Renal cortical epithelial cell (primary cell): ENCODE results near the gene SSX2IP. TPM values are rescaled to one million over a fixed set of nuclear protein-coding genes. Genes with fewer than 3 reads are reported as not detected.

ENCODE experiments used
- DNase-seq: peaks from one replicate; pipeline ENCODE4 v3.0.0-alpha.2; 2011; ENCODE audit warnings: low read depth
- total RNA-seq: library from RNA; depleted of rRNA; stranded (reverse); fragments of >200 nt; gene quantifications from 2 replicates; pipeline ENCODE4 v1.2.3, GENCODE V29; 2014

SSX2IP gene
- total RNA-seq, 1 donor from 2014 or later: 36.8 TPM

DNA sequence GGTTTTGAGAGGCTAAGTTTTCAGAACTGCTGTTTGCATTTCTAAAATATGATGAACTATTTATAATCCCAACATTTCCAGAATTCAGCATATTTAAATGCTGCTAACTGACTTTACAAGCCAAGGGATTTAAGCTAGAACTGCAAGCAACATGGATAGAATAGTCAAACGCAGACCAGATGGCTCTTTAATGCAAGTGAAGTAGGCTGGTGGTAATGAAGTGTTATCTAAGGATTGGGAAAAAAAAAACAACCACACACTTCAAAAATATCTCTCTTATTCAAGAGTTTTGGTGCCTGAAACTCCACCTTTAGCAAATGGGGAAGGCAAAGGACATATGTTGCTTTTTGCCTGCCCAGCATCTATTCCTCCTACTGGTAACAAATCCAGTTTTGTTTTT lies 20.9 kb upstream of the SSX2IP start:
- DNase-seq: no peak

DNA sequence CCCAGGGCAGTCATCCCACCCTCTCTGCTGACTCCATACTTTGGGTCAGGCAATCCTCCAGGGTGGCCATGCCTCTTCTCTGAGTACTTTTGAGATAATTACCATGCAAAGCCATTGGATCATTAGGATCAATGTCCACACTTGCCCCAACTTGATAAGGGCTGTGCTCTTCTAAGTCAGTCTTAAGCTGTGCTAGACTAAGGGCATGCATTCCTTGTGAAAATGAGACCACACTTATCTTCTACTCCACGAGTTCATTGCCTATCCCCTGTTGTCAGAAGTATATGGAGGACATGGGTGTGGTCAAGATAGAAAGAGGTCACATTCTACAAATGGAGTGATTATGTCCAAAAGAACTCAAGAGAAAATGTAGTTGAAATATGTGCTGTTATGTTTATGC lies 18.9 kb upstream of the SSX2IP start:
- no peak for DNase-seq

DNA sequence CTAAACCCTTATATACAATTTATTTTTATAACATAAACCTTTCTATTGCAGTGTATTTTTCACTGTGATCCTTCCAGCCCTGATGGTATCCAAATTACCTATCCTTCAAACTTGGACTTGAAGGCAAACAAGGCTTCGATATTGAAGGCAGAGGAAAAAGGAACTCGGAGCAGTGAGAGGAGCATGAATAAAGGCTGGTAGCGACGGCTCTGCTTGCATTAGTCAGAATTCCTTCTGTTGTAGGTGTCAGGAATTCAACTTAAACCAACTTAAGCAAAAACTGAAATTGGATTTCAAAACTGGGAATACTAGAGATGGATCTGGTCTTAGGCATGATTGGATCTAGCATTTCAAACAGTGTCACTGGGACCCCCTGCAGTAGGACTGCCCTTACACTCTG lies 17.8 kb upstream of the SSX2IP start:
- DNase-seq: no peak

DNA sequence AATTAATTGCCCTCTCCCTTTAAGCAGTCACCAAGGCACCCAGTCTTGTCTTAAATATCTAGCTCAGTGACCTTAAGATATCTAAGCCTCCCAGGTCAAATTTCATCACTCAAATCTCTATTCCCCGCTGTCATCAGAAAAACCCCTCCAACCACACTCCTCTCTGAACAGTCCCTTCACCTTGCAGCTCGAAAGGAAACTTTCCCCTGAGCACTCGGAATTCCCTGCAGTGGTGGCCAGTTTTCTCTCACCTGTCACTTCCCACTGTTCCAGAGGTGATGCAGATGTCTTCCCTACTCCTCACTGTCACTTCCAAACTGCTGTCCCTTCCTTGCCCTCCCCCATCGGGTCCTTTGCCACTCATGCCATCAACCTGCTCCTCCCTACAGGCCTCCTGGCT lies 15.3 kb upstream of the SSX2IP start:
- no peak for DNase-seq

DNA sequence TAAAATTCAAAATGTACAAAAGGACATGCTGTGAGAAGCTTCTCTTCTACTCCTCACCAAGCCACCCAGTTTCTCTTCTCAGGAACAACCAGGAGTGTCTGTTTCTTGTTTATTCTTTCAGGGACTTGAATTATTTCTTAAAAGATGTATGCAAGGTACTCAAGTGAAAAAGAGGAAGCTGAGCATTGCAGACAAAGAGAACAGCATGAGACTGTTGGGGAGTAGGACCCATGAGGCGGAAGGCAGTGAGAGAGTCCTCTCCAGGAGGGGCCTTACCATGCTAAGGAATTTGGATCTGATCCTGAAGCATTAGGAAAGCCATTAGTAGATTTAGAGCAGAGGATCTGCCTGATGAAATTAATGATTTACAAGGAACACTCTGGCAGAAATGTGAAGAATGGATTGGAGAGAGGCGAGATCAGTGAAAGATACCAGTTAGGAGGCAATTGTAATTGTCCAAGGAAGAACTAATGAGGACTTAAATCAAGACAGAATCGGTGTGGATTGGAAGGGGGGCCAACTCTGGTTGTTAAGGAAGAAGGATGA lies 14.7 kb upstream of the SSX2IP start:
- DNase-seq: peak; percentile 72

DNA sequence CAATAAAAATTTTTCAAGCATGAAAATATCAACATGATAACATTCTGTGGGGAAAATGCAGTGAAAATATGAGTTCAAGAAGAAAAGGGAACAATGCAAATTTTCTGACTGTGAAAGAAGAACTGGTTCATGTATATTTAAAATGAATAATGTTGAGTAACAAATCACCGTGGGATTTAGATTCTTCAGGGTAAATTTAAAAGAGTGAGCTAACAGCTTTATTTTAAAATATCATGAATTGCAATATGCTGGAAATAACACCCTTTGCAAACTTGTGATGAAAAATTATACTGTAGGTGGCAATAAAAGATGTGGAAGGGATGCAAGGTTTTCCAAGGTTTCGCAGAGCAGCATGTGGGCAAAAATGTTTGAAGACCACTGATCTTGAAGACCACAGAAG lies 13.2 kb upstream of the SSX2IP start:
- no peak for DNase-seq

DNA sequence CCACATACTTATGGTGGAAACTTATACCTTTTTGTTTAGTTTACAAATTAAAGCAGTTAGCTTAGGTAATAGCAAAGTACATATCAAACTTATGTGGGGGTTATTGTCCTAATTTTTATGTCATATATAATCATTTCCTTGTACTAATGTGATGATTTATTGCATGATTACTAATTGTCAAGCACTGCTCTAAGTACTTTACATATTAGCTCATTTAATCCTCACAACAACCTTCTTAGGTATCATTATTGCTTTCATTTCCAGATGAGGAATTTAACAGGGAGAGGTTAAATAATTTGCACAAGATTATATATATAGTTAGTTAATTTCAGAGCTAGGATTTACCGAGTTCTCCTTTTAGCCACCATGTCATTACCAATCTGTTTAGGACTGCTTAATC lies 11.9 kb upstream of the SSX2IP start:
- no peak for DNase-seq

DNA sequence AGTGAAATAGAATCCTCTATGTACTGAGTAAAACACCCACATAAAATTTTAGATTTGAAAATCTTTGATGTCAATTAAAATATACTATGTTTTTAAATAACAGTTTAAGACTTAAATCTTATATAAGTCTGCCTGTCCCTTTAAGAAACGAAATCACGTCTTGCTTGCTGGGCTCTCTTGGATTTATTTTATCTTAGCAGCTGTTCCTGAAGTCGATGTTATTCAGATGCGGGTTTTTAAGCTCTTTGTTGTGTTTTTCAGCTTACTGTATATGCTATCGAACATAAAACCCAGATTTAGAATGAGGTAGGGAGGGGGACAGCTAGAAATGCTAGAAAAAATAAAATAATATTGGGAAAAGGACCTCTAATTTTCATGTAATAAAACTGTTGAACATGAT lies 11.1 kb upstream of the SSX2IP start:
- DNase-seq: no peak

DNA sequence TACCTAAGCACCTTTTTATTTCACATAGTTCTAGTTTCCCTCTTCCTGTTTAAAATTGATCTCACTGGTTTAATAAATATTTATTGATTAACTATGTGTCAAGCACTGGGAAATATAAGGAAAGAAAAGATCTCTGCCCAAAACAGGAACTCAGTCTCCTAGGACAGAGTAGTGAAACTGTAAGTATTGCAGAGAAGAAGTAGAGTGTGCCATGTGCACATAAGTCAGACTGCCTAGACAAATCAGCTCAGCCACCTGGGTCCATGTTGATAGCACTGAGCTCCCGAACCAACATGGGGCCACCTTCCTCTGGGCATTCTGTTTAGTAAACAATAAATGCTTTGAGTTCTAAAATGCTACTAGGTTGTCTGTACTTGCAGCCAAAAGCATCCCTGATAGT lies 9.8 kb upstream of the SSX2IP start:
- no peak for DNase-seq

DNA sequence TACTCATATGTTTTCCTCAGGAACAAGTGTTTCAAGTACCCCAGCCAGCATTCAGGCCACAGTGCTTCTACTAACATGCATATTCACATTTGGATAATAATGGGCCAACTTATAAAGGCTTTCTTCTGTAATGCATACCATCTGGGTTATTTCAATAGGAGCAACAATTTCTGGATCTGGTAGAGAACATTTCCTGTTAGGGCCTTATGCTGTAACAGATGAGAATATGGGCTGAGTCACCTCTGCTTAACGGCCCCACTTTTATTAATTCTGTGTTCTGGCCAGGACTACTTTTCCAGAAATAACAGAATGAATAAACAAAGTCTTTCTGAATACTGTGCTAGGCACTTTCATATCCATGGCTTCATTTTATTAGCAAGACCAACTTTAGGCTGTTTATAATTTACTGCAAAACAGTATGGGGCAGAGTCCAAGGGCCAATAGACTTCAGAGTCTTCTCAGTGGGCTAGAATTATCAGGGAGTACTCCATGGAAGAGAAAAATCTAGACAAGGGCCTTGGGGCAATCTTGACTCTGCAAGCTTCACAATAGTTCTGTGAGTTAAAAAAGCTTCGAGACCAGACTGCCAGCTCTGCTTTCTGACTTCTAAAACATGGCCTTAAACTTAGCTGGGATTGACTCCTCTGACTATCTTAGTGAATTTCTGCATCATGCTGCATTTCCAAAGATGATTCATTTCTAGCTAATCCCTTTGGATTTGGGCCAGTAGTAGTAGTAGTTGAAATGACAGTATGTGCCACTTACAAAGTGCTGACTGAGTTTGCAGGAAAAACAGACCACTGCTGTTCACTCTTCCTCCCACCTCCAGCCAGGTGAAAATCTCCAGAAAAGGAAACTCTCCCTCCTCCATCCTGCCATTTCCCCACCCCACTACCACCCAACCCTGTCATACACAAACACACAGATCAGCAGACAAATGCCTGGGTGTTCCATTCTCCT lies 8.2 kb upstream of the SSX2IP start:
- DNase-seq: peak; percentile 88

DNA sequence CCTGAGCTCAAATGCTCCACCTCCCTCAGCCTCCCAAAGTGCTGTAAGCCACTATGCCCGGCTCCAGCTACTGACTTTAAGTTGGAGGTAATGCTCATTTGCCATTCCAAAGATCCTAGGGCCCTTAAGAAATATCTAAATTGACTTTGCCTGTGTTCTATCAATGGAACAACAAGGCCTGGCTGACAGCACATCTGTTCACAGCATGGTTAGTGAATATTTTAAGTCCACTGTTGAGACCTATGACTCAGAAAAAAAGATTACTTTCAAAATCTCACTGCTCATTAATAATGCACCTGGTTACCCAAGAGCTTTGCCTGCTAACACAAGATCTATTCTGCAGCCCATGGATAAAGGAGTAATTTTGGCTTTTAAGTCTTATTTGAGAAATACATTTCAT lies 3.5 kb upstream of the SSX2IP start:
- DNase-seq: no peak

DNA sequence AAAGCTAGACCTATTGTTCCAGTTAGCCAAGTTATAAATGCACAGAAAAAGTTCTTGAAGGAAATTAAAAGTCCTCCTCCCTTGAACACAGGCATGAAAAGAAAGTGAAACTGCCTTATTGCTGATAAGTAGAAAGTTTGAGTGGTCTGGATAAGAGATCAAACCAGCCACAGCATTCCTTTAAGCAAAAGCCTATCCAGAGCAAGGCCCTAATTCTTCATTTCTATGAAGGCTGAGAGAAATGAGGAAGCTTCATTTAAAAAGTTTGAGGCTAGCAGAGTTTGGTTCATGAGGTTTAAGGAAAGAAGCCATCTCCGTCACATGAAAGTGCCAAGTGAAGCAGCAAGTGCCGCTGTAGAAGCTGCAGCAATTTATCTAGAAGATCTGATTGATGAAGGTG lies 2.7 kb upstream of the SSX2IP start:
- DNase-seq: no peak

DNA sequence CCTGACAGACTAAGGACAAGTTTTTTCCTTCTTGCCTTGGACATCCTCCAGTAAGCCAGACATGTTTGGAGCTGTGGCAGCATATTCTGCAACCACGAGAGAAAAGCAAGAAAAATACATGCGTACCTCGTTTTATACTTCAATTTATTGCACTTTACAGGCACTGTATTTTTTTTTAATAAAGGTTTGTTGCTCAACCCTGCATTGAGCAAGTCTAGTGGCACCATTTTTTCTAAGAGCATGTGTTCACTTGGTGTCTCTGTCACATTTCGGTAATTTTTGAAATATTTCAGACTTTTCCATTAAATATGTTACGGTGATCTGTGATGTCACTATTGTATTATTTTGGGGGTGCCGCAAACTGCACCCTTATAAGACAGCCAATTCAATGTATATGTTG lies 2.1 kb upstream of the SSX2IP start:
- DNase-seq: no peak

DNA sequence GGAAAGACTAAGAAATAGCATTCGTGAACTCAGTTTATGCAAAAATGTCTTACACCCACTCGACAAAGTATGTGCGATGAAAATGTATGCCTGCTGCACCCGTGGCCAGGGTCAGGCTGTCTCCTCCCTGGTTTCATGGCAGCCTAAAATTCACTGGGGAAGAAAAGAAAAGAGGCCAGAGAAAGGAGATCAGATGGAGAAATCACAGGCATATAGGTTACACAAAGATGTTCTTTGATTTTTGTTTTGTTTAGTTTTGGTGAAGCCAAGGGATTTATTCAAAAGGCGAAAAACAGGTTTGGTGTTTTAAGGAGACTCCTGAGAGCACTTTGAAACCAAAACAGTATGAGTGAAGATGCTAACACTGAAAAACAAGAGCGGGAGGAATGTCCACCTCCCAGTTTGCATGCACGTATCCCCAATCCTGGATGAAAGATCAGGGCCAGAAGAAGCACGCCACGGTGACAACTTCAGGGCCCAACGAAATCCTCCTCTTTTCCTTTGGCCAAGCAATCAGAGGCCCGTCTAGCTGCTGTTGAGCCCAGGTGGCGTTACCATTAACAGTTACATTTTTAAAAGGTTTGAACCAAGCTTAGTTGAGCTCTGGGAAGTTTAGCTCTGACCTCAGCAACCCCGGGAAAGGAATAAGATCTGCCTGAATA lies 992 bp upstream of the SSX2IP start:
- no peak for DNase-seq

DNA sequence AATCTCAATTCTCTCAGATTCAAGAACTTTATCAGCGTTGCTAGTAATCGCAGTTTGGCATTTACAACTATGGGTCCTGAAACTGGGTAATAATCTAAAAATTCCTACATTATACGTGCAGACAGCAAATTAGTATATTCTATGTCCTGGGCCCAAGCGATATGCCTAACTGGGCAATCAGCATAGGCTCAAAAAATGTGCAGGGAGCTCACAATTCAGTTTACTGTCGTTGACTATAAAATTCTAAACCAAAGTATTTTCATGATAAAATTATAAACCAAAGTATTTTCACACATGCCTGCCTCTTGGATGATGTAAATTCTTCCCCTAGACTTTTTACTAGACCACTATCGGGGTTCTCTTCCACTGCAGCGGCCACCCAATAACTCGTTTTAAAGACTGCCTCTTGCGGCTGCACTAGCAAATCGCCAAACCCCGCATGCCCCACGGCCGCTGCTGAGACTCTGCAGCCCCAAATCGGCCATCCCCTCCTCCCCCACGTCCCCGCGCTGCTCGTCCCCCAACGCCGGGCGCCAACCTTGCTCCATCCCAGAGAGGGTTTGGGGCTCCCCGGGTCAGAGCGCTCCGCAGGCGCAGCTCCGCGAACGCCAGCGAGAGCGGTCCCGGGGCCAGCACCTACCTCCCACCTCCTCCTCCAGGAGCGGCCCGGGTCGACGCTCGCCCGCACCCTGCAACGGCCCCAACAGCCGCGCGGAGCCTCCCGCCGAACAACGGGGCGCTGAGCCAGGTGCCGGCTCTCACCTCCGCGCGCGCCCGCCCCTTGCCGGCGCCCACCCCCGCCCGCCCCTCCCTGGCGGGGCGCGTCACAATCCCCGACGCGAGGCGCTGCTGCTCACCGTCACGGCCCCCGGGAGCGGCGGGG lies 506 bp downstream of the SSX2IP start:
- no peak for DNase-seq

DNA sequence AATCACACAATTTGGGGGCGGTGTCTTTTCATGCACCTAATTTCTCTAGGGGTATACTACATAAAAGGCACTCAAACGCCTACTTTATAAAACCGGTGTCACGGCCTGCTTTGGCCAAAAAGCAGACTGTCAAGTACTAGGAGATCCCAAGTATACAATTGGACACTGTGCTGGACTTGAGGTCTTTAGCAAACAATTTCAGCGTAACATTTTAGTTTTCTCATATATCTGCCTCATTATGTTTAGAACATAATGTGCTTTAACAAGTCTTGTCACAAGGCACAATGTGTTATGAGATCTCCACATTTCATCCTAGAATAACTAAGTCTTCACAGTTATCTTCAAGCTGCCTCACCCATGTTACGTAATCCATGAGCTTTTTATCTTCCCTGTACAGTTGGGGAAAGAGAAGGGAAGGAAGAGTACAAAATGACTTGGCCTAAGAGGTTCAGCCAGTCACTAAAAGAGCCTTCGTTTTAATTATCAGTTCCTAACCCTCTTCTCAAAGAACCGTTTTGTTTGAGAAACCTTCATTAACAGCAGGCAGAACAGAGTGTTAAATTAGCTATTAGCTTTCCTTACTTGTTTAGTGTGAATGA lies 1.7 kb downstream of the SSX2IP start:
- DNase-seq: no peak

DNA sequence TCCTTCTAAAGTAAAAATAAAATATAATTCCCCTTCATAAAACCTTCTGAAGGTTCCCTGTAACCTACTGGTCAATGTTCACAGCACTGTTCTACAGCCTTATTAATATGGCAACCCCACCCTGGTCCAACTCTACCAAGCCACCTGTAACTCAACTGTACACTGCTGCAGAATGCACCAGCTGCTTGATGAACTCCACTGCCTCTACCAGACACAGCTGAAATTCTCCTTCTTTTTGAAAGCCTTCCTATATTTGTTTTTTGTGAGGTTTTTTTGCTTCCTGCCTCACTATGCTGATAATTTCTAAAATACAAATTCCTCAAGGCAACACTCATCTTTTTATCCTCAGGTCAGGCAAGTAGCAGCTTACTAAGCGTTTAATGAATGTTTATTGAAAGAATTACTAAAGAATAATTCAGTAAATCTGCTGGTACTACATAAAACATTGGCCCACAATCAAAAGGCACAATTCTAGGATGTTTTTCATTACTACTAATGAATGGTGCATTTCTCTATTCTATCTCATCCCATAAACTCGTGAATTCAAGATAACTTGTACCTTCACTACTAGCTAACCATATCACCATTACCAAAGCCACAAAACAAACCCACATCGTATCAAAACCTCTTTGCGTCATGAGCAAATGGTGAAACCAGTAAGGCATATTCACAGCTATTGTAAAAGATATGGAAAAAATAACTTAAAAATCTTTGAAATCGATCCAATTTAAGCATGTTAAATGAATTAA lies 2.4 kb downstream of the SSX2IP start:
- DNase-seq: no peak

DNA sequence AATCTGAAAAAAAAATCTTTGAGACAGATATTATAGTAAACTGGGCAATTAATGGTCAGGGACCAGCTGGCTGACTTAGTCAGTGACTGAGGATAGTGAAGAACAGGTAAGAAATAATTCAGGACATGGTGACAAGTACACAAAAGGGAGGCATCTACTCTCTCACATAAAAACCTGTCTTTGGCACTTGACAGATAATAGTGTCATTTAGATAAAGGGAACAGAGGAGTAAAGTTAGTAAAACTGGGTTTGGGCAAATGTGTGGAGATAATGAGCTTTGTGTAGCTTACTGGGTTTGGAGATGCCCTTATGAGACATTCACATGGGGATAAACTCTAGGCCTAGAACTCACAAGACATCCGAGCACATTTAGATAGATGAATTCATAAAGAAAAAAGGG lies 4.0 kb downstream of the SSX2IP start:
- no peak for DNase-seq

DNA sequence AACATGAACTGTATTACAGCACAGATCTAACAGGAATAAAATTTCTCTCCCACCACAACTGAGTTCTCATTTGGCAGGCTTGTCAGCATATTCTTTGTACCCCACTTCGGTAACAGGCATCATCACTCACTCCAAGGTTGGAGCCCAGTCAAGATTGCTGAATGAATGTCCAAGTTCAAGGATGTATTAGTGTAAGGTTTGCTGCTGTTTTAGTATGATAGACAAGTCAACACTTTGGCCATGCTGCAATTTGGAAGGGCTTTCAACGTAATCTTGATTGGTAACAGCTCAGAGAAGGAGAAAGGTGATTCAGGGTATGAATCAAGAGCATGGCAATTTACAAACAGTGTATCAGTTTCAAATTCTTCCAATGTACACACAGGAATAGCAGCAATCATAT lies 6.8 kb downstream of the SSX2IP start:
- DNase-seq: no peak

DNA sequence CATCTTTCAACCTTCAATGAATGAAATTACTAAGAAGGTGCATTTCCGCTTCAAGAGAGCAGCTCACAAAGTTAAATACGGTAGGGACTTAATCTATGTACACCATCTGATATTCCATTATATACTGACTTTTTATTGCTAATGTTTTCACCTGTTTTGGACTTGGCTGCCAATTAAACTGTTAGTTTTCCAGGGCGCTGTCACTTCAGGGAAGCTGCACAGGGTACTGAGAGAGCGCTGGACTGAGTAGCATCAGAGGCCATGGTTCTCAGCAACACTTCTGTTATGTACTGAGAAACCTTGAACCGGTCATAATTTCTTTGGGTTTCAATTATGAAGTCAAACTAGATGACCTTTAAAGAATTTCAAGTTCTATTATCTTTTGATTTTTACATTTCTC lies 8.2 kb downstream of the SSX2IP start:
- no peak for DNase-seq
